A375 (cell line): ENCODE measurements around the gene DLEC1. TPM values are rescaled to one million over a fixed set of nuclear protein-coding genes. Genes with fewer than 3 reads are reported as not detected.

Experiments
- small RNA-seq: library from RNA; depleted of rRNA; stranded (forward); fragments of <200 nt; gene quantifications from one replicate; pipeline ENCODE3, GENCODE V24; 2014
- total RNA-seq: library from RNA; depleted of rRNA; stranded (reverse); fragments of >200 nt; shearing (Covaris generic); gene quantifications from 2 replicates; pipeline ENCODE4 v1.2.3, GENCODE V29; 2014; rRNA removed

DLEC1 gene, protein sequence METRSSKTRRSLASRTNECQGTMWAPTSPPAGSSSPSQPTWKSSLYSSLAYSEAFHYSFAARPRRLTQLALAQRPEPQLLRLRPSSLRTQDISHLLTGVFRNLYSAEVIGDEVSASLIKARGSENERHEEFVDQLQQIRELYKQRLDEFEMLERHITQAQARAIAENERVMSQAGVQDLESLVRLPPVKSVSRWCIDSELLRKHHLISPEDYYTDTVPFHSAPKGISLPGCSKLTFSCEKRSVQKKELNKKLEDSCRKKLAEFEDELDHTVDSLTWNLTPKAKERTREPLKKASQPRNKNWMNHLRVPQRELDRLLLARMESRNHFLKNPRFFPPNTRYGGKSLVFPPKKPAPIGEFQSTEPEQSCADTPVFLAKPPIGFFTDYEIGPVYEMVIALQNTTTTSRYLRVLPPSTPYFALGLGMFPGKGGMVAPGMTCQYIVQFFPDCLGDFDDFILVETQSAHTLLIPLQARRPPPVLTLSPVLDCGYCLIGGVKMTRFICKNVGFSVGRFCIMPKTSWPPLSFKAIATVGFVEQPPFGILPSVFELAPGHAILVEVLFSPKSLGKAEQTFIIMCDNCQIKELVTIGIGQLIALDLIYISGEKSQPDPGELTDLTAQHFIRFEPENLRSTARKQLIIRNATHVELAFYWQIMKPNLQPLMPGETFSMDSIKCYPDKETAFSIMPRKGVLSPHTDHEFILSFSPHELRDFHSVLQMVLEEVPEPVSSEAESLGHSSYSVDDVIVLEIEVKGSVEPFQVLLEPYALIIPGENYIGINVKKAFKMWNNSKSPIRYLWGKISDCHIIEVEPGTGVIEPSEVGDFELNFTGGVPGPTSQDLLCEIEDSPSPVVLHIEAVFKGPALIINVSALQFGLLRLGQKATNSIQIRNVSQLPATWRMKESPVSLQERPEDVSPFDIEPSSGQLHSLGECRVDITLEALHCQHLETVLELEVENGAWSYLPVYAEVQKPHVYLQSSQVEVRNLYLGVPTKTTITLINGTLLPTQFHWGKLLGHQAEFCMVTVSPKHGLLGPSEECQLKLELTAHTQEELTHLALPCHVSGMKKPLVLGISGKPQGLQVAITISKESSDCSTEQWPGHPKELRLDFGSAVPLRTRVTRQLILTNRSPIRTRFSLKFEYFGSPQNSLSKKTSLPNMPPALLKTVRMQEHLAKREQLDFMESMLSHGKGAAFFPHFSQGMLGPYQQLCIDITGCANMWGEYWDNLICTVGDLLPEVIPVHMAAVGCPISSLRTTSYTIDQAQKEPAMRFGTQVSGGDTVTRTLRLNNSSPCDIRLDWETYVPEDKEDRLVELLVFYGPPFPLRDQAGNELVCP (N-terminal part only)
- 0.11 TPM in 1 of 2 replicates, not detected in the other for total RNA-seq

DNA sequence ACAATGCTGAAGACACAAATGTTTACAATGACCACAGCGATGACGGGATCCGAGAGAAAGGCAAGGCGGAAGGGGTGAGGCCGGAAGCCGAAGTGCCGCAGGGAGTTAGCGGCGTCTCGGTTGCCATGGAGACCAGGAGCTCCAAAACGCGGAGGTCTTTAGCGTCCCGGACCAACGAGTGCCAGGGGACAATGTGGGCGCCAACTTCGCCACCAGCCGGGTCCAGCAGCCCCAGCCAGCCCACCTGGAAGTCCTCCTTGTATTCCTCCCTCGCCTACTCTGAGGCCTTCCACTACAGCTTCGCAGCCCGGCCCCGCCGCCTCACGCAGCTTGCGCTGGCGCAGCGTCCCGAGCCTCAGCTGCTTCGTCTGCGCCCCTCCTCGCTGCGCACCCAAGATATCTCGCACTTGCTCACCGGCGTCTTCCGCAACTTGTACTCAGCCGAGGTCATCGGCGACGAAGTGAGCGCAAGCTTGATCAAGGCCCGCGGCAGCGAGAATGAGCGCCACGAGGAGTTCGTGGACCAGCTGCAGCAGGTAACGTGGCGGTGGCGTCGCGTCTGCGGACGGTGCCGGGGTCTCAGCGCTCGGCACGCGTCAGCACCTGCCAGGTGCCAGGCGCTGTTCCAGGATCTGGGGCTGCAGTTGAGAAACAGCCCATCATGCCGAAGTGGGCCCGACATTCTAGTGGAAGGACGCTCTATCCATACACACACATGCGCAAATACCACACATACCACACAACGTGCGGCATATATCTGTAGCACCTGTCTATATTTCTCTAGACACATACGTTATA, at the start of gene DLEC1:
Gene DLEC1 (plus strand): TSS at position 108 of the 798 bp plus-strand sequence. CDS start 18 bp downstream, at position 126.

DNA sequence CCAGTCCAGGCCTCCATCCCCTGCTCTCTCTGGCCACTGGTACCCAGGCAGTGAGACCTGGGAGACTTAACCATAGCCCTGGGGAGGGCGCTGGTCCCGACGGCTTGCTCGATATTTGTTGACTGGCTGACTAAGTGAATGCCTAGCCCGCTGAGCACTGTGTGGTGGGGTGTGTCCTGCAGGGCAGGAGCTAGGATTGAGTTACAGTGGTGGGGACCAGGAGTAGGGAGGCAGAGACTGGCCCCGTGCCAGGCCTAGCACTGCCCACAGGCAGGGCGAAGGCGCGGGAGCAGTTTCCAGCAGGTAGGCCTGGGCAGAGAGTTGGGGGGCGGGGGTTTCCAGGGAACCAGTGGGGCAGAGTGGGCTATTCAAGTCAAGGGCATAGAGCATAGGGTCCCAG, 48.5 kb upstream of the DLEC1 start, which contains the start of gene VILL:
Gene VILL (plus strand): TSS at position 260 of the 400 bp plus-strand sequence. CDS start 2,887 bp downstream, outside the sequence.

DNA sequence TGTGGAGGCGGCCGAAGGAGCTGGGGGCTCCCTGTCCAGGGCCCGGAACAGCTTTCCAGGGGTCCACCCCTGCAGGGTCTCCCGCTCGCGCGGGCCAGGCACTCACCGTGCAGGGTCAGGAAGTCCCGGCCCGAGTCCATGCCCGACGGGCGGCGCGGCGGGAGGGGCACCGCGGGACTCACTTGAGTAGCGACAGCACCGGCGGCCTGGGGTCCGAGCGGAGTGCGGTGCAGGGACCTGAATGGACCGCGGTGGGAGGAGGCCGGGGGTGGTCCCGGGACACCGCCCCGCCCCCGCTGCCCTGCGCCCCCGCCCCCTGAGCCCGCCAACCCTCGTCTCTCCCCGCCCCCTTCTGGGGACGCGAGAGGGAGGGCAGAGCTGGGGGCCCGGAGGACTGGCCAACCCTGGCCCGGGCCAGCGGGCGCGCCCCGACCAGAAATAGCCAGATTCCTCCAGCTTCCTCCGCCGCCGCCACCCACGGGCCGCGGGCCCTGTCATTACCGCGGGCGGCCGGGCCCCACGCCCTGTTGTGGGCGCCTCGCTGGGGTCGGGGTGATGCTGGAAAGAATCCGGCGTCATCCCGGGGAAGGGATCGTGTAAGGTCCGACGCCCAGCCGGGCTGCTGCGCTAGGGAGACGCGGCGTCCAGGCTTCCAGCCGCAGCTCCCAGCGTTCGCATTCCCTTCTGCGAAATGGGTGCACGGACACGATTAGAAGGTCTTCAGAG, 9.4 kb upstream of the DLEC1 start, which contains the start of gene PLCD1:
Gene PLCD1 (minus strand): TSS at position 243 of the 726 bp plus-strand sequence. CDS start 103 bp downstream, at position 140.

DNA sequence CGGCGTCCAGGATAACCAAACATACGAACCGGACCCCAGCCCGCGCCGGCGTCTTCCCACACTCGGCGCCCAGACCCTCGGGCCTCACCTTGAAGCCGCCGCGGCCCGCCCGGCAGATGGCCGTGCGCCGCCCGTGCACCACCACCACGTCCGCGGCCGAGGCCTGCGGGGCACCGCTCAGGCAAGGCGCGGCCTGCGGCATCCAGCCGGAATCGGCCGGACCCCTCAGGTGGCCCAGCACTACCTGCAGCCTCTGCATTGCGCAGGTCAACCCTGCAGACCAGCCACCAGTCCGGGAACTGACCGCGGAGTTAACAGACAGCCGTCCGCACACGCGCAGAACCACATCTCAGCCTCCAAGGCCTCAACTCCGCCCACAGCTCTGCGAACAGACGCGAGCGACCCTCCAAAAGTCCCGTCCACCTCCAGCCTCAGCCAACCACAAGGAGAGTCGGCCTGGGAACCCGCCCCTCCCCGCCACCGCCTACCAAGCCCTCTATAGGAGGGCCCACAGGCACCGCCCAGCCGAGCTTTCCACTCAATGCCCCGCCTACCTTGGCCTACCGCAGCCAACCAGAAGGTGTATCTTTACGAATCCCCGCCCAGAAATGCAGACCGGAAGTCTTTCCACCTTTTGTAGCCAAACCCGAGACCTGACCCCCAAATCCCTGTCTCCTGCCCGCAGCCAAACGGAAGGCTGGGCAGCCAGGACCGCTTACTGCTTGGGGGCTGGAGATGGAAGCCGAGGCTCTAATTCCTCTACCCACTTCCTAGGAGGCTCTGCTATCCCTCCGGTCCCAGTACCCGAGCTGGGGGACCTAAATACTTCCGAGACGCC, 98.0 kb downstream of the DLEC1 start, which contains the start of gene ACAA1:
Gene ACAA1 (minus strand): TSS at position 351 of the 838 bp plus-strand sequence. CDS start 92 bp downstream, at position 259.

DNA sequence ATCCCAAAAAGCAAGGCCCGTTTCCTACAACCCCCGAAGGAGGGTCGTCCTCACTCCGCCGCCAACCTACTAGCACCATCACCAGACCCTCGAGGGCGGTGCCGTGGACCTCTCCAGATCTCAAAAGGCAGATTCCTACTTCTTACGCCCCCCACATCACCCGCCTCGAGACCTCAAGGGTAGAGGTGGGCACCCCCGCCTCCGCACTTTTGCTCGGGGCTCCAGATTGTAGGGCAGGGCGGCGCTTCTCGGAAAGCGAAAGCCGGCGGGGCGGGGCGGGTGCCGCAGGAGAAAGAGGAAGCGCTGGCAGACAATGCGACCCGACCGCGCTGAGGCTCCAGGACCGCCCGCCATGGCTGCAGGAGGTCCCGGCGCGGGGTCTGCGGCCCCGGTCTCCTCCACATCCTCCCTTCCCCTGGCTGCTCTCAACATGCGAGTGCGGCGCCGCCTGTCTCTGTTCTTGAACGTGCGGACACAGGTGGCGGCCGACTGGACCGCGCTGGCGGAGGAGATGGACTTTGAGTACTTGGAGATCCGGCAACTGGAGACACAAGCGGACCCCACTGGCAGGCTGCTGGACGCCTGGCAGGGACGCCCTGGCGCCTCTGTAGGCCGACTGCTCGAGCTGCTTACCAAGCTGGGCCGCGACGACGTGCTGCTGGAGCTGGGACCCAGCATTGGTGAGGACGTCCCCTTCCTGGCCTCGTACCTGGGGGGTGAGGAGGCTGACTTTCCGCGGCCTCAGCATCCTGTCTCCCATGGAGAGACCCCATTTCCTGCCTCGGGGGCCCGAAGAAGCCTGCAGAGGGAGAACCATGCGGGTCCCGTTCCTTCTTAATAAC, 99.6 kb downstream of the DLEC1 start, which contains the start of gene MYD88:
Gene MYD88 (plus strand): TSS at position 313 of the 842 bp plus-strand sequence. CDS start 40 bp downstream, at position 353.

DNA sequence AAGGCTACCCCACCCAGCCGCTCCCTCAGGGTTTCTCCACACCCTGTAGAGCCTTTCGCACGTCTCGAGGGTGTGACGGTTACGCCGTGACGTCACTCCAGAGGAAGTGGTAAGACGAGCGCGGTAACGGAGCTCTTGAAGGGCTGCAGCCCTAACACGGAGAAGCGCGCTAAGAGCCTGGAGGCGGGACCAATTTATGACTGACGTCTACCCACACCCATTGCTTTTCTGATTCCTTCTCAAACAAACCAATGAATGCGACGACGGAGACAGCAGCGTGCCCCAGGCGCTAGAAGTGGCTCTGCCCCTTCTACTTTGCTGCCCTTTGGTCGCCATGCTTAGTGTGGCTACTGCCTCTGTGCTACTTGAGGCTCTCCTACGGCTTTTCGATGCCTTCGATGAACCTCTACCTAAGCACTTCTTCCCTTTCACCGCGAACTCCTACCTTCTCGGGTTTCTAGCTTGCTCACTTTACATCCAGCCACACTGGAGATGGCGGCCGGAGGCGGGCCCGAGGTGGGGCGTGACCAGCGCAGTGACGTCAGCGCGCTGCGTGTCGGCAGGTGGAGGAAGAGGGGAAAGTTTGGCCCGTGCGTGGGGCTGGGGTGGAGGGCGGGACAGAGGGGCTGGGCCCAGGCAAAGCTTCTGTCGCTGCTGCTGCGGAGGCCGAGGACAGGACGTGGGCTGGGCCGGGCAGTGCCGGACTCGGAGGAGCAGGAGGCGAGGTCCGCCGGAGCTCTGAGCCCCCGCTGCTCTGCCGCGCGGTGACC, 126.1 kb downstream of the DLEC1 start, which contains the start of gene OXSR1:
Gene OXSR1 (plus strand): TSS at position 586 of the 770 bp plus-strand sequence. CDS start 340 bp downstream, outside the sequence.

Small RNAs within 50 kb of the gene (small RNA-seq; reads per million reads assigned to genes)
- gene RF00019 = not detected

Other genes starting within 250 kb of the DLEC1 start
- gene CTDSPL, start 177.3 kb upstream of the DLEC1 start, total RNA-seq = 7.0 and 7.5 TPM in 2 replicates
- gene VILL, start 48.4 kb upstream of the DLEC1 start, total RNA-seq = 2.0 and 2.9 TPM in 2 replicates
- gene PLCD1, start 9.6 kb upstream of the DLEC1 start, total RNA-seq = 6.8 and 7.2 TPM in 2 replicates
- 17.7 and 26.8 TPM in 2 replicates for gene ACAA1, start 97.9 kb downstream of the DLEC1 start, total RNA-seq
- gene MYD88, start 99.5 kb downstream of the DLEC1 start, total RNA-seq = 3.3 and 5.5 TPM in 2 replicates
- gene OXSR1, start 126.3 kb downstream of the DLEC1 start, total RNA-seq = 39.6 and 40.4 TPM in 2 replicates
- gene SLC22A13, start 226.6 kb downstream of the DLEC1 start, total RNA-seq = 0.26 and 0.29 TPM in 2 replicates
- gene SLC22A14, start 243.1 kb downstream of the DLEC1 start, total RNA-seq = 0.29 TPM in 1 of 2 replicates, not detected in the other